Brain microvascular endothelial cell (primary cell): ENCODE data around the gene HERC2.
"Not testable (repeated sequence)": the region's sequence is repeated elsewhere in the genome, so short reads cannot be mapped to it uniquely, and the experiment has no call there.

Experiments
- DNase-seq: peaks from one replicate; pipeline ENCODE4 v3.0.0-alpha.2; 2020
- H3K27ac ChIP-seq: fragments of 250-450 bp; sonication (Bioruptor Pico); 2 replicates; pipeline ENCODE4 v1.5.1; 2020; ENCODE audit warnings: mild to moderate bottlenecking, moderate library complexity
- H3K27me3 ChIP-seq: fragments of 250-450 bp; sonication (Bioruptor Pico); replicated peaks from 2 replicates; pipeline ENCODE4 v1.5.1; 2020; ENCODE audit warnings: mild to moderate bottlenecking
- H3K36me3 ChIP-seq: fragments of 250-450 bp; sonication (Bioruptor Pico); replicated peaks from 2 replicates; pipeline ENCODE4 v1.5.1; 2020; ENCODE audit warnings: mild to moderate bottlenecking
- H3K4me3 ChIP-seq: 2 replicates; pipeline ENCODE4 v1.5.1; 2011; ENCODE audit warnings: low read depth, mild to moderate bottlenecking, control low read depth, low read length, moderate library complexity
- in situ Hi-C: cut with HindIII; loops from 2 replicates; pipeline ENCODE4 v1.10.0; 2017; ENCODE audit warnings: low sequenced_read_pairs, low pct_ligation_motif_present
- TF ChIP-seq, protein P1 (sequence below): IDR thresholded peaks from 2 replicates; pipeline ENCODE4 v1.5.1; 2011; ENCODE audit warnings: low read depth, mild to moderate bottlenecking, moderate library complexity, low read length, control low read depth, inconsistent platforms; ENCODE audit errors: missing control alignments

The HERC2 gene

DNA sequence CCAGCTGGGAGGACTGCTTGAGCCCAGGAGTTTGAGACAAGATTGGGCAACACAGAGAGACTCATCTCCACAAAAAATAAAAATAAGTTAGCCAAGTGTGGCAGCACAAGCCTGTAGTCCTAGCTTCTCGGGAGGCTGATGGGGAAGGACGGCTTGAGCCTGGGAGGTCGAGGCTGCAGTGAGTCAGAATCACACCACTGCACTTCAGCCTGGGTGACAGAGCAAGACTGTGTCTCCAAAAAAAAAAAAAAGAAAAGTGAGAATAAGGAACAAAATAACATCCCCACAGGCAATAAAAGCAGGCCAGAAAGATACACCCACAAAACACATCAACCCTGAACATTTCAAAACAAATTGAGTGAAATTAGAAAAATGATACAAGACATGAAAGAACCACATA lies 174.2 kb downstream of the HERC2 start:
- Histone ChIP-seq H3K4me3 (no peak overlapping the region), H3K27me3 (no peaks in the 10 kb centered on the region), H3K36me3 (peaks cover 18% of the 10 kb centered on the region), H3K27ac (no peak overlapping the region)
- in situ Hi-C loops = no loop called here
- TF ChIP-seq, protein P1, sequence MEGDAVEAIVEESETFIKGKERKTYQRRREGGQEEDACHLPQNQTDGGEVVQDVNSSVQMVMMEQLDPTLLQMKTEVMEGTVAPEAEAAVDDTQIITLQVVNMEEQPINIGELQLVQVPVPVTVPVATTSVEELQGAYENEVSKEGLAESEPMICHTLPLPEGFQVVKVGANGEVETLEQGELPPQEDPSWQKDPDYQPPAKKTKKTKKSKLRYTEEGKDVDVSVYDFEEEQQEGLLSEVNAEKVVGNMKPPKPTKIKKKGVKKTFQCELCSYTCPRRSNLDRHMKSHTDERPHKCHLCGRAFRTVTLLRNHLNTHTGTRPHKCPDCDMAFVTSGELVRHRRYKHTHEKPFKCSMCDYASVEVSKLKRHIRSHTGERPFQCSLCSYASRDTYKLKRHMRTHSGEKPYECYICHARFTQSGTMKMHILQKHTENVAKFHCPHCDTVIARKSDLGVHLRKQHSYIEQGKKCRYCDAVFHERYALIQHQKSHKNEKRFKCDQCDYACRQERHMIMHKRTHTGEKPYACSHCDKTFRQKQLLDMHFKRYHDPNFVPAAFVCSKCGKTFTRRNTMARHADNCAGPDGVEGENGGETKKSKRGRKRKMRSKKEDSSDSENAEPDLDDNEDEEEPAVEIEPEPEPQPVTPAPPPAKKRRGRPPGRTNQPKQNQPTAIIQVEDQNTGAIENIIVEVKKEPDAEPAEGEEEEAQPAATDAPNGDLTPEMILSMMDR = no peak
- peak; percentile 18 for DNase-seq

DNA sequence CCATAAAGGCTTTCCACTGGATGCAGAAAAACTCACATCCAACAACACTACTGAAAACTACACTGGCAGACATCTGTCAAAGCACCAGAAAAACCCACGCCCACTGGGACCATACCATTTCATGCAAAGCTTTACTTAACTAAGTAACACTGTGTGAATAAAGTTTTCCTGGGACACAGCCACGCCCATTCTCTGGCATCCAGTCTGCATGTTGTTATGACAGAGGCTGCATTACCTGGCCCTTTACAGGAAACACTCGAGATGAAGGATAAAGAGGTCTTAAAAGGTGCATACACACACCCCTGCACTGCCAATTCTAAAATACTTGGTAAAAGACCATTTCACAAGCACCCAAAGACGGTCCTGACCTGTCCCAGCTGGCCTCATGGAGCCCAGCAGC lies 176.6 kb downstream of the HERC2 start:
- H3K4me3 ChIP-seq, in situ Hi-C loops, H3K27ac ChIP-seq, H3K27me3 ChIP-seq, DNase-seq: not testable (repeated sequence)
- H3K36me3 ChIP-seq = peaks cover 24% of the 10 kb centered on the region

DNA sequence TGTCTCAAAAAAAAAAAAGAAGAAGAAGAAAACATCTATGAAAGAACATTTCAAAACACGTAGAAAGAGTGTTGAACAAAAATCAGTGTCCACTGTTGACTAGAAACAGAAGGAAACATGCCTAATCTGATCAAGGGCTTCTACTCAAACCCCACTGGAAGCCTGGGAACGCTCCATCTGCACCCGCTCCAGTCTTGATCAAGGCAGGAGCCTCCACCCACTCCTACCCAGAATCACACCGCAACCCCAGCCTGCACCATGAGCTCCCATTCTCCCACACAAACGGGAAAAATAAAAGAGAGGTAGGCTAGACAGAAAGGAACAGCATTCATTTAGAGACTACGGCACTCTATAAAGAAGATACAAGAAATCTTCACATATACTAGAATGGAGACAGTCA lies 181.9 kb downstream of the HERC2 start:
- TF ChIP-seq, protein P1 = no peak
- in situ Hi-C loops = no loop called here

DNA sequence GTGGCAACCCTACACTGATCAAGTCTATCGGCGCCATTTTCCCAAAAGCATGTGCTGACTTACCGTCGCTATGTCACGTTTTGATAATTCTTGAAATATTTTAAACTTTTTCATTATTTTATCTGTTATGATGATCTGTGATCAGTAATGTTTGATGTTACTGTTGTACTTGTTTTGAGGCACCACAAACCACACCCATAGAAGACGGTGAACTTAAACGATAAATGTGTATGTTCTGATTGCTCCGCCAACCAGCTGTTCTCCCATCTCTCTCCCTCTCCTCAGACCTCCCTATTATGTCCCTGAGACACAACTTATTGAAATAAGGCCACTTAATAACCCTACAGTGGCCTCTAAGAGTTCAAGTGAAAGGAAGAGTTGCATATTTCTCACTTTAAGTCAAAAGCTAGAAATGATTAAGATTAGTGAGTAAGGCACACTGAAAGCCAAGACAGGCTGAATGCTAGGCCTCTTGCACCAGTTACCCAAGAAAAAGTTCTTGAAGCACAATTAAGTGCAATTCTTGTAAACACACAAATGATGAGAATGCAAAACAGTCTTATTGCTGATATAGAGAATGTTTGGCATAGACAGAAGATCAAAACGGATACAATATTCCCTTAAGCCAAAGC lies 184.5 kb downstream of the HERC2 start:
- in situ Hi-C loops, H3K4me3 ChIP-seq, H3K27me3 ChIP-seq, DNase-seq, H3K27ac ChIP-seq: not testable (repeated sequence)
- peaks cover 13% of the 10 kb centered on the region for H3K36me3 ChIP-seq

More for the DNA sequence above, 181.9 kb downstream of the HERC2 start:
- Histone ChIP-seq H3K27me3 (no peaks in the 10 kb centered on the region), H3K4me3 (no peak overlapping the region), H3K27ac (no peak overlapping the region), H3K36me3 (peaks cover 24% of the 10 kb centered on the region)
- DNase-seq = no peak

DNA sequence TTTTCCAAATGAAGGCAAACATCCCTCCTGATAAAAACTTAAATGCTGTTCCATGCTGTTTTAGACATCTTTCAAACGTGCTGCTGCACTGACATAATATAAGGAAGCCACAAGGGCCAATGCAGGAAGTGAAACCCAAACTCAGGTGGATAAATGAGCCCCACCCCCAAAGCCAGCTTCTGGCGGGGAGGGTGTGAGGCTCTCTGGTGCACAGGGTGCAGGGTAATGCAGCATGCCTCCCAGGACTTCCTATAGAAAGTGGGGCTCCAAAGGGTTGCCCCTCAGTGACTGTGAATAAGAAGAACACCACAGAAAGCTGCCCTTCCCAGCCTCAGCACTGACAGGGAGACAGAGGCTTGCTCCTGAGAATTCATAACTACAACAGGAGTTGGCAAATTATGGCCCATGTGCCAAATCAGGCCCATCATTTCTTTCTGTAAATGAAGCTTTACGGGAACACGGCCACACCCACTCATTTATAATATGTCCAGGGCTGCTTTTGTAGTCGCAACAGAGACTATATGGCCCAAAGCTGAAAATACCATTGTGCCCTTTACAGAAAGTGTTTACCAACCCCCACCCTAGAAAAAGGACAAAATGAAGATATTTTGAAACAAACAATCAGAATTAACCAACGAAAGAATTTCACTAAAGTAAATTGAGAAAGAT lies 185.6 kb downstream of the HERC2 start:
- H3K27ac ChIP-seq, DNase-seq: not testable (repeated sequence)

DNA sequence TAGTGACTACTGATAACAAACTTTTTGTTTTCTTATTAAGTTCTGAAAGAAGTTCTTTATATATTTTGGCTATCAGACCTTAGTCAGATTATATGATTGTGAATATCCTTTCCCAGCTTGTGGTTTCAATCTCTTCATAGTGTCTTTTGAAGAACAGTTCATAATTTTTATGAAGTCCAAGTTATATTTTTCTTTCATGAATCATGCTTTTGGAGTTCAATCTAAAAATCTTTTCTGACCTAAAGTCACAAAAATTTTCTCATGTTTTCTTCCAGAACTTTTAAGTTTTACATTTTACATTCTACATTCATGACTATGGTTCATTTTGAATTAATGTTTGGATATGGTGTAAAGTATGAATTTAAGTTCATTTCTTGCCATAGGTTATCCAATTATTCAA lies 188.7 kb downstream of the HERC2 start:
- peaks cover 20% of the 10 kb centered on the region for H3K36me3 ChIP-seq
- H3K27me3 ChIP-seq = no peaks in the 10 kb centered on the region
- peak overlapping the region; percentile 40 for H3K27ac ChIP-seq
- no peak for DNase-seq
- in situ Hi-C loops = no loop called here
- TF ChIP-seq, protein P1 = no peak
- no peak overlapping the region for H3K4me3 ChIP-seq

More for the DNA sequence above, 185.6 kb downstream of the HERC2 start:
- H3K27me3 ChIP-seq, H3K4me3 ChIP-seq, in situ Hi-C loops: not testable (repeated sequence)
- H3K36me3 ChIP-seq = peaks cover 20% of the 10 kb centered on the region

DNA sequence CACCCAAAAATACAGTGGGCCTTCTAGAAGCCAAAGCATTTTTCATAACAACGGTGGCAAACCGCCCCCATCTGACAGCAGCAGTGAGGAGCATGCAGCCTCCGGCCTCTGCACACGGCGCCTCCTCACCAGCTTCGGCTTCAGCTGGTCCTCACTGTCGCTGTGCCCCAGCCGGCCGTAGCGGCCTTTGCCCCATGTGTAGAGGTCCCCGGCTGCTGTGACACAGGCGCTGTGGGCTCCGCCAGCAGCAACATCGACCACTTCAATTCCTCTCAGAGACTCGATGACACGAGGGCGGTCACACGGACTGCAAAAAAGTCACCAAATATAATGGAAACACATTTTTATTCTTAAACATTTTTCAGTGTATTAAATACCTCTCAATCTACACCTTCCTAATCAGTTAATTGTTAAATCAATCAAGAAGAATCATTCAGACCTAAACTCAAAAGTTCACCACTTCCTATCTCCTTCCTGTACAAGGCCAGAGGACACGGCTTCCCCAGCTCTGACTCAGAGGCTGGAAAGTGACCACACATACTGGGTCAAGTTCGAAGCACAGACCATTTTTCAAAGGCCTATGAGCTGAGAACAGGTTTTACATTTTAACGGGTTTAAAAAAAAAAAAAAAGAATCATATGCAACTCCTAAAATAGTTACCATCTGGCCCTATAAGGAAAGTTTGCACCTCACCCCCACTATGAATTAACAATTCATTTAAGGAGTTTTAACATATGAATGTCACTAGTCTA lies 189.3 kb downstream of the HERC2 start:
- in situ Hi-C loops = no loop called here
- H3K27ac ChIP-seq = peak overlapping the region; percentile 40

More for the DNA sequence above, 189.3 kb downstream of the HERC2 start:
- Histone ChIP-seq H3K36me3 (peaks cover 20% of the 10 kb centered on the region), H3K27me3 (no peaks in the 10 kb centered on the region), H3K4me3 (no peak overlapping the region)
- peak; percentile 58 for DNase-seq
- TF ChIP-seq, protein P1 = no peak
